GM23338 (cell line): ENCODE data around the gene PRKCH. TPM values are rescaled to one million over a fixed set of nuclear protein-coding genes. Genes with fewer than 3 reads are reported as not detected.

Experiments
- ATAC-seq: fragments of 200-7000 bp; cut with Tn5 transposase; 3 replicates; pipeline ENCODE4 v1.9.1; 2020
- DNase-seq: peaks from one replicate; pipeline ENCODE4 v3.0.0-alpha.2; 2015; ENCODE audit warnings: low spot score
- H2AFZ ChIP-seq: fragments of 200-600 bp; sonication (generic); 2 replicates; pipeline ENCODE4 v1.8.0; 2016; ENCODE audit warnings: antibody characterized with exemption, mild to moderate bottlenecking, moderate library complexity
- H3F3A ChIP-seq: fragments of 200-600 bp; sonication (generic); replicated peaks from 2 replicates; pipeline ENCODE4 v1.8.0; 2017; ENCODE audit warnings: antibody characterized with exemption, mixed run types, low read depth
- H3K27ac ChIP-seq: fragments of 200-600 bp; sonication (generic); 2 replicates; pipeline ENCODE4 v1.6.1; 2016; ENCODE audit warnings: low read depth
- H3K27me3 ChIP-seq: fragments of 200-600 bp; sonication (generic); 2 replicates; pipeline ENCODE4 v1.8.0; 2016; ENCODE audit warnings: mild to moderate bottlenecking, mixed run types, moderate library complexity; ENCODE audit not compliant: insufficient read depth
- H3K36me3 ChIP-seq: fragments of 200-600 bp; sonication (generic); 2 replicates; pipeline ENCODE4 v1.8.0; 2016; ENCODE audit warnings: mild to moderate bottlenecking; ENCODE audit not compliant: insufficient read depth
- H3K4me1 ChIP-seq: fragments of 200-600 bp; sonication (generic); 2 replicates; pipeline ENCODE4 v1.8.0; 2016; ENCODE audit warnings: mild to moderate bottlenecking, moderate library complexity; ENCODE audit not compliant: insufficient read depth
- H3K4me2 ChIP-seq: fragments of 200-600 bp; sonication (generic); 2 replicates; pipeline ENCODE4 v1.7.1; 2017; ENCODE audit warnings: mixed run types
- H3K4me3 ChIP-seq: fragments of 200-600 bp; sonication (generic); 2 replicates; pipeline ENCODE4 v1.6.1; 2016; ENCODE audit warnings: mixed run types
- H3K79me2 ChIP-seq: fragments of 200-600 bp; sonication (generic); replicated peaks from 2 replicates; pipeline ENCODE4 v1.8.0; 2017; ENCODE audit warnings: mild to moderate bottlenecking; ENCODE audit not compliant: insufficient read depth
- H3K9me2 ChIP-seq: fragments of 200-600 bp; sonication (generic); 2 replicates; pipeline ENCODE4 v1.8.0; 2017; ENCODE audit not compliant: insufficient read depth
- H4K20me1 ChIP-seq: fragments of 200-600 bp; sonication (generic); replicated peaks from 2 replicates; pipeline ENCODE4 v1.8.0; 2017; ENCODE audit warnings: mild to moderate bottlenecking; ENCODE audit not compliant: insufficient read depth
- H3K27ac Mint-ChIP-seq: 2 replicates; pipeline ENCODE4 v1.8.0; 2020; ENCODE audit warnings: inconsistent platforms, mild to moderate bottlenecking, moderate library complexity, mixed read lengths
- H3K27me3 Mint-ChIP-seq: 3 replicates; pipeline ENCODE4 v1.8.0; 2022; ENCODE audit warnings: low read depth, mild to moderate bottlenecking, moderate library complexity, mixed read lengths, inconsistent platforms; ENCODE audit not compliant: insufficient read depth, poor library complexity
- H3K36me3 Mint-ChIP-seq: 3 replicates; pipeline ENCODE4 v1.8.0; 2021; ENCODE audit warnings: low read depth, mild to moderate bottlenecking, inconsistent platforms, moderate library complexity, mixed read lengths
- H3K4me1 Mint-ChIP-seq: 3 replicates; pipeline ENCODE4 v1.8.0; 2020; ENCODE audit warnings: mild to moderate bottlenecking, inconsistent platforms, mixed read lengths
- H3K4me3 Mint-ChIP-seq: 3 replicates; pipeline ENCODE4 v1.8.0; 2021; ENCODE audit warnings: moderate library complexity, mild to moderate bottlenecking, inconsistent platforms, mixed read lengths
- H3K9me3 Mint-ChIP-seq: 3 replicates; pipeline ENCODE4 v1.8.0; 2020; ENCODE audit warnings: moderate library complexity, mild to moderate bottlenecking, inconsistent platforms, mixed read lengths
- CREB1 ChIP-seq: fragments of 250-450 bp; sonication (Bioruptor Pico); IDR thresholded peaks from 2 replicates; pipeline ENCODE4 v1.5.0; 2020; ENCODE audit warnings: low read depth, mild to moderate bottlenecking, moderate library complexity
- ETS1 ChIP-seq: IDR thresholded peaks from 2 replicates; pipeline ENCODE4 v1.6.1; 2016; ENCODE audit warnings: antibody characterized with exemption
- EZH2 ChIP-seq: fragments of 200-600 bp; sonication (generic); IDR thresholded peaks from one replicate; pipeline ENCODE4 v1.8.0; 2017; ENCODE audit warnings: antibody characterized with exemption, mild to moderate bottlenecking, low read depth; ENCODE audit not compliant: unreplicated experiment
- EZH2phosphoT487 ChIP-seq: fragments of 200-600 bp; sonication (generic); IDR thresholded peaks from one replicate; pipeline ENCODE4 v1.8.1; 2018; ENCODE audit warnings: antibody characterized with exemption; ENCODE audit not compliant: unreplicated experiment
- JUNB ChIP-seq: IDR thresholded peaks from one replicate; pipeline ENCODE4 v1.6.1; 2016; ENCODE audit warnings: antibody characterized with exemption; ENCODE audit not compliant: unreplicated experiment
- NANOG ChIP-seq: IDR thresholded peaks from 2 replicates; pipeline ENCODE4 v1.6.1; 2016; ENCODE audit warnings: antibody characterized with exemption, borderline replicate concordance
- POLR2AphosphoS5 ChIP-seq: IDR thresholded peaks from 2 replicates; pipeline ENCODE4 v1.6.1; 2016; ENCODE audit warnings: antibody characterized with exemption, low read depth
- REST ChIP-seq: IDR thresholded peaks from one replicate; pipeline ENCODE4 v1.6.1; 2018; ENCODE audit warnings: antibody characterized with exemption; ENCODE audit not compliant: unreplicated experiment
- STAT1 ChIP-seq: IDR thresholded peaks from one replicate; pipeline ENCODE4 v1.6.1; 2016; ENCODE audit warnings: antibody characterized with exemption; ENCODE audit not compliant: unreplicated experiment
- ZNF114 ChIP-seq: fragments of 250-450 bp; sonication (Bioruptor Pico); IDR thresholded peaks from 2 replicates; pipeline ENCODE4 v1.5.0; 2020; ENCODE audit warnings: mild to moderate bottlenecking, moderate library complexity
- ZNF331 ChIP-seq: fragments of 250-450 bp; sonication (Bioruptor Pico); IDR thresholded peaks from 2 replicates; pipeline ENCODE4 v1.5.0; 2020; ENCODE audit warnings: low read depth, mild to moderate bottlenecking, moderate library complexity
- ZNF462 ChIP-seq: fragments of 250-450 bp; sonication (Bioruptor Pico); IDR thresholded peaks from 2 replicates; pipeline ENCODE4 v1.5.0; 2020; ENCODE audit warnings: mild to moderate bottlenecking, moderate library complexity
- polyA plus RNA-seq: library from polyadenylated mRNA; unstranded; fragments of >200 nt; fragmentation: Nextera tagmentation; extraction: Ambion mirVana; gene quantifications from 2 replicates; pipeline ENCODE4 v1.2.1, GENCODE V29; 2016
- total RNA-seq: library from RNA; depleted of rRNA; stranded (reverse); fragments of >200 nt; shearing (Covaris generic); gene quantifications from 2 replicates; pipeline ENCODE4 v1.2.3, GENCODE V29; 2014

The PRKCH gene
- total and polyA plus RNA-seq, 2 experiments from 2014 or later: 5.4 to 10.1 TPM

- ATAC-seq: no peak
- Histone ChIP-seq H3K9me2 (no peaks in the 10 kb centered on the region), H2AFZ (no peak overlapping the region), H3K27me3 (no peaks in the 10 kb centered on the region), H3K4me1 (no peaks in the 10 kb centered on the region; the same call in 1 of the 2 replicates), H3F3A (no peaks in the 10 kb centered on the region), H3K4me3 (no peak overlapping the region), H4K20me1 (no peaks in the 10 kb centered on the region), H3K36me3 (no peaks in the 10 kb centered on the region), H3K27ac (no peak overlapping the region), H3K79me2 (no peaks in the 10 kb centered on the region), H3K4me2 (no peak overlapping the region)
- Mint-ChIP-seq H3K4me3 (no peak overlapping the region), H3K4me1 (0 out of 3 replicates have a peak, but pooled peaks cover under 1% of the 10 kb centered on the region), H3K9me3 (no peaks in the 10 kb centered on the region), H3K27me3 (peaks cover 2% of the 10 kb centered on the region), H3K36me3 (no peaks in the 10 kb centered on the region), H3K27ac (no peak overlapping the region)
- TF ChIP-seq ZNF462: no peak
- TF ChIP-seq NANOG: no peak
- TF ChIP-seq ZNF114 (CRISPR knock-in tag): no peak
- TF ChIP-seq EZH2phosphoT487: no peak
- no peak for TF ChIP-seq ZNF331 (CRISPR knock-in tag)
- no peak for TF ChIP-seq CREB1 (CRISPR knock-in tag)
- no peak for TF ChIP-seq EZH2
- no peak for TF ChIP-seq REST
- TF ChIP-seq STAT1: no peak
- no peak for TF ChIP-seq JUNB
- no peak for TF ChIP-seq ETS1
- no peak for TF ChIP-seq POLR2AphosphoS5
- DNase-seq: no peak
Measured at GRCh38 chr14:61518403-61518802, 197.0 kb downstream of the PRKCH start.
